Measurements from ENCODE around the gene CFAP221. TPM values are rescaled to one million over a fixed set of nuclear protein-coding genes. Genes with fewer than 3 reads are reported as not detected.

CFAP221 gene
- total and polyA plus RNA-seq, 2 donors (not counting 3 experiments of a cell fraction or from before 2014, with no cell fraction given): 0.06 TPM; not detected in 1

- CTCF ChIA-PET: interaction anchor here (1.5 kb wide), 2 partner anchors 19 to 43 kb away, joined by 3 to 4 read pairs; no protein-coding TSS in a partner anchor
- FAIRE-seq: no peak
- H3K27ac ChIP-seq (ENCODE audit: insufficient read depth, low read depth, low read length): no peak overlapping the region
- no peak overlapping the region for H2AFZ ChIP-seq (ENCODE audit: low read depth, low read length)
- POLR2A ChIA-PET: no interaction called here
- TF ChIP-seq CTCF (IDR thresholded peaks at IDR 0.05; ENCODE audit: extremely low read depth in 1 of 2, insufficient read depth in 1 of 2, low read depth in 1 of 2, low read length in 2 of 2) (no peak), POLR2AphosphoS5 (IDR thresholded peaks at IDR 0.05; ENCODE audit: insufficient read depth, low read depth, low read length) (no peak), EZH2 (IDR thresholded peaks at IDR 0.05; ENCODE audit: borderline replicate concordance, low read depth, low read length, severe bottlenecking) (no peak), GATA2 (IDR thresholded peaks at IDR 0.05; ENCODE audit: insufficient read depth, insufficient read length, low read depth, low read length) (no peak), FOS (IDR thresholded peaks at IDR 0.05; ENCODE audit: borderline replicate concordance, insufficient read depth, low read length) (no peak), POLR2A (IDR thresholded peaks at IDR 0.05; ENCODE audit: low read depth, low read length) (no peak), MYC (IDR thresholded peaks at IDR 0.05; ENCODE audit: low read depth, low read length) (no peak), JUN (IDR thresholded peaks at IDR 0.05; ENCODE audit: borderline replicate concordance, insufficient read depth, insufficient read length, low read depth) (no peak)
- TF ChIP-seq, protein P1, sequence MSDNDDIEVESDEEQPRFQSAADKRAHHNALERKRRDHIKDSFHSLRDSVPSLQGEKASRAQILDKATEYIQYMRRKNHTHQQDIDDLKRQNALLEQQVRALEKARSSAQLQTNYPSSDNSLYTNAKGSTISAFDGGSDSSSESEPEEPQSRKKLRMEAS (IDR thresholded peaks at IDR 0.05; ENCODE audit: insufficient read depth, insufficient read length): no peak
- H4K20me1 ChIP-seq (replicated peaks; ENCODE audit: control insufficient read depth, extremely low read depth, insufficient read depth, low read length): no peaks in the 10 kb centered on the region
- intact Hi-C loops (cut with micrococcal nuclease) (no loop called here), dilution Hi-C loops (cut with MboI; ENCODE audit: extremely low pct_ligation_motif_present, low sequenced_read_pairs) (no loop called here)
- no peaks in the 10 kb centered on the region for H3K9me1 ChIP-seq (replicated peaks; ENCODE audit: control insufficient read depth, extremely low read depth, insufficient read depth, low read length)
- H3K36me3 ChIP-seq (ENCODE audit: control insufficient read depth in 2 of 2, extremely low read depth in 1 of 2, insufficient read depth in 2 of 2, low read length in 2 of 2): no peaks in the 10 kb centered on the region
- peaks cover 20% of the 10 kb centered on the region for H3K79me2 ChIP-seq (ENCODE audit: control insufficient read depth, insufficient read depth, low read length)
- peaks cover 6% of the 10 kb centered on the region for H3K4me1 ChIP-seq (ENCODE audit: control insufficient read depth, extremely low read depth, insufficient read depth, low read length)
- no peak overlapping the region for H3K9ac ChIP-seq (replicated peaks; ENCODE audit: extremely low read depth, insufficient read depth, low read length)
- H3K27me3 ChIP-seq (ENCODE audit: control insufficient read depth in 2 of 2, insufficient read depth in 2 of 2, low read length in 2 of 2): no peaks in the 10 kb centered on the region
- no TSS peak for BruUV-seq (replicated peaks)
- H3K4me3 ChIP-seq (replicated peaks in 1 of 3; ENCODE audit: insufficient read depth in 1 of 3, low read depth in 1 of 3, low read length in 3 of 3): no peak overlapping the region
- DNase-seq (ENCODE audit: low read depth, low spot score): no peak
- no peaks in the 10 kb centered on the region for H3K9me3 ChIP-seq (replicated peaks; ENCODE audit: control insufficient read depth, insufficient read depth, low read length)
- H3K4me2 ChIP-seq (ENCODE audit: insufficient read depth, low read length): no peak overlapping the region
Observed at GRCh38 chr2:119683713-119684443, 139.6 kb downstream of the CFAP221 start.

Data from endothelial cell of umbilical vein (primary cell).